Measurements from ENCODE around the gene PLEK2.

GRCh38 chr14:67411820-67412421 lies at the start of gene PLEK2:
- no peak for TF ChIP-seq EZH2 (IDR thresholded peaks at IDR 0.05)
- no peak for TF ChIP-seq CTCF (IDR thresholded peaks at IDR 0.05)
